Neural progenitor cell (in vitro differentiated cells): ENCODE results near the gene ECHDC1. TPM values are rescaled to one million over a fixed set of nuclear protein-coding genes. Genes with fewer than 3 reads are reported as not detected.

Experiments
- DNase-seq: peaks from one replicate; pipeline ENCODE4 v3.0.0-alpha.2; 2016; ENCODE audit warnings: low spot score
- H2AFZ ChIP-seq: fragments of 200-600 bp; sonication (generic); replicated peaks from 2 replicates; pipeline ENCODE4 v1.6.1; 2016; ENCODE audit warnings: antibody characterized with exemption
- H3F3A ChIP-seq: fragments of 200-600 bp; sonication (generic); 2 replicates; pipeline ENCODE4 v1.6.1; 2016; ENCODE audit warnings: antibody characterized with exemption, low read depth
- H3K27ac ChIP-seq: fragments of 200-600 bp; sonication (generic); 2 replicates; pipeline ENCODE4 v1.5.1; 2016; ENCODE audit warnings: mild to moderate bottlenecking
- H3K27me3 ChIP-seq: fragments of 200-600 bp; sonication (generic); 2 replicates; pipeline ENCODE4 v1.6.1; 2016; ENCODE audit warnings: mild to moderate bottlenecking, moderate library complexity
- H3K36me3 ChIP-seq: fragments of 200-600 bp; sonication (generic); 2 replicates; pipeline ENCODE4 v1.5.1; 2016
- H3K4me1 ChIP-seq: fragments of 200-600 bp; sonication (generic); 2 replicates; pipeline ENCODE4 v1.6.1; 2016; ENCODE audit warnings: mixed run types
- H3K4me2 ChIP-seq: fragments of 200-600 bp; sonication (generic); 2 replicates; pipeline ENCODE4 v1.6.1; 2016
- H3K4me3 ChIP-seq: fragments of 200-600 bp; sonication (generic); 2 replicates; pipeline ENCODE4 v1.5.1; 2016
- H3K79me2 ChIP-seq: fragments of 200-600 bp; sonication (generic); 2 replicates; pipeline ENCODE4 v1.6.1; 2016; ENCODE audit warnings: low read depth
- H3K9ac ChIP-seq: fragments of 200-600 bp; sonication (generic); 2 replicates; pipeline ENCODE4 v1.6.1; 2016
- H3K9me3 ChIP-seq: fragments of 200-600 bp; sonication (generic); 2 replicates; pipeline ENCODE4 v1.5.1; 2016; ENCODE audit warnings: low read depth
- H4K20me1 ChIP-seq: fragments of 200-600 bp; sonication (generic); 2 replicates; pipeline ENCODE4 v1.6.1; 2016; ENCODE audit warnings: low read depth
- H3K27ac Mint-ChIP-seq: 3 replicates; pipeline ENCODE4 v1.8.0; 2021; ENCODE audit warnings: mixed read lengths
- H3K27me3 Mint-ChIP-seq: 2 replicates; pipeline ENCODE4 v1.8.0; 2022; ENCODE audit warnings: low read depth, mild to moderate bottlenecking, inconsistent platforms, moderate library complexity, mixed read lengths; ENCODE audit not compliant: insufficient read depth
- H3K36me3 Mint-ChIP-seq: 3 replicates; pipeline ENCODE4 v1.8.0; 2021; ENCODE audit warnings: mixed read lengths
- H3K4me1 Mint-ChIP-seq: 3 replicates; pipeline ENCODE4 v1.8.0; 2021; ENCODE audit warnings: mixed read lengths
- H3K4me3 Mint-ChIP-seq: 3 replicates; pipeline ENCODE4 v1.8.0; 2021; ENCODE audit warnings: mild to moderate bottlenecking, moderate library complexity, mixed read lengths
- H3K9me3 Mint-ChIP-seq: 3 replicates; pipeline ENCODE4 v1.8.0; 2020; ENCODE audit warnings: mixed read lengths
- EZH2 ChIP-seq: fragments of 200-600 bp; sonication (generic); IDR thresholded peaks from 2 replicates; pipeline ENCODE4 v1.6.1; 2017; ENCODE audit warnings: antibody characterized with exemption, mild to moderate bottlenecking, moderate library complexity
- EZH2phosphoT487 ChIP-seq: fragments of 200-600 bp; sonication (generic); IDR thresholded peaks from 2 replicates; pipeline ENCODE4 v1.6.1; 2017; ENCODE audit warnings: antibody characterized with exemption
- total RNA-seq: library from RNA; depleted of rRNA; stranded (reverse); fragments of >200 nt; gene quantifications from 2 replicates; pipeline ENCODE4 v1.2.3, GENCODE V29; 2015; ENCODE audit warnings: low replicate concordance
- TF ChIP-seq, protein P1 (sequence below): fragments of 200-600 bp; sonication (generic); IDR thresholded peaks from 2 replicates; pipeline ENCODE4 v1.5.1; 2017; ENCODE audit warnings: antibody characterized with exemption, mild to moderate bottlenecking

Gene ECHDC1
- total RNA-seq, 1 donor from 2014 or later = 81.9 TPM

GRCh38 chr6:127305741-127306140, 37.7 kb downstream of the ECHDC1 start:
- H3K4me3 Mint-ChIP-seq = no peak overlapping the region
- peaks cover 6% of the 10 kb centered on the region for H3K9me3 ChIP-seq
- no peak overlapping the region for H2AFZ ChIP-seq
- peaks cover 32% of the 10 kb centered on the region for H3K79me2 ChIP-seq
- peaks cover 11% of the 10 kb centered on the region for H3K36me3 ChIP-seq
- H3F3A ChIP-seq = no peaks in the 10 kb centered on the region
- H3K4me1 ChIP-seq = no peaks in the 10 kb centered on the region
- H3K27ac Mint-ChIP-seq = no peak overlapping the region
- H3K4me3 ChIP-seq = no peak overlapping the region
- no peaks in the 10 kb centered on the region for H3K27me3 Mint-ChIP-seq
- no peak overlapping the region for H3K9ac ChIP-seq
- peaks cover 31% of the 10 kb centered on the region for H3K9me3 Mint-ChIP-seq
- H4K20me1 ChIP-seq = peaks cover 9% of the 10 kb centered on the region
- H3K36me3 Mint-ChIP-seq = peaks cover 52% of the 10 kb centered on the region
- no peak for TF ChIP-seq EZH2phosphoT487
- TF ChIP-seq, protein P1, sequence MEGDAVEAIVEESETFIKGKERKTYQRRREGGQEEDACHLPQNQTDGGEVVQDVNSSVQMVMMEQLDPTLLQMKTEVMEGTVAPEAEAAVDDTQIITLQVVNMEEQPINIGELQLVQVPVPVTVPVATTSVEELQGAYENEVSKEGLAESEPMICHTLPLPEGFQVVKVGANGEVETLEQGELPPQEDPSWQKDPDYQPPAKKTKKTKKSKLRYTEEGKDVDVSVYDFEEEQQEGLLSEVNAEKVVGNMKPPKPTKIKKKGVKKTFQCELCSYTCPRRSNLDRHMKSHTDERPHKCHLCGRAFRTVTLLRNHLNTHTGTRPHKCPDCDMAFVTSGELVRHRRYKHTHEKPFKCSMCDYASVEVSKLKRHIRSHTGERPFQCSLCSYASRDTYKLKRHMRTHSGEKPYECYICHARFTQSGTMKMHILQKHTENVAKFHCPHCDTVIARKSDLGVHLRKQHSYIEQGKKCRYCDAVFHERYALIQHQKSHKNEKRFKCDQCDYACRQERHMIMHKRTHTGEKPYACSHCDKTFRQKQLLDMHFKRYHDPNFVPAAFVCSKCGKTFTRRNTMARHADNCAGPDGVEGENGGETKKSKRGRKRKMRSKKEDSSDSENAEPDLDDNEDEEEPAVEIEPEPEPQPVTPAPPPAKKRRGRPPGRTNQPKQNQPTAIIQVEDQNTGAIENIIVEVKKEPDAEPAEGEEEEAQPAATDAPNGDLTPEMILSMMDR = no peak
- no peak for TF ChIP-seq EZH2
- no peak overlapping the region for H3K27ac ChIP-seq
- DNase-seq = no peak
- H3K4me2 ChIP-seq = no peak overlapping the region
- H3K27me3 ChIP-seq = no peaks in the 10 kb centered on the region
- no peaks in the 10 kb centered on the region for H3K4me1 Mint-ChIP-seq

- Mint-ChIP-seq H3K4me1 (no peaks in the 10 kb centered on the region), H3K27me3 (no peaks in the 10 kb centered on the region), H3K36me3 (peaks cover 37% of the 10 kb centered on the region), H3K9me3 (peaks cover 24% of the 10 kb centered on the region), H3K27ac (no peak overlapping the region), H3K4me3 (no peak overlapping the region)
- H3K4me2 ChIP-seq = no peak overlapping the region
- H3K9me3 ChIP-seq = peaks cover 4% of the 10 kb centered on the region
- no peak overlapping the region for H3K4me3 ChIP-seq
- H2AFZ ChIP-seq = no peak overlapping the region
- TF ChIP-seq EZH2 (no peak), EZH2phosphoT487 (no peak)
- TF ChIP-seq, protein P1 = no peak
- H4K20me1 ChIP-seq = peaks cover 13% of the 10 kb centered on the region
- H3K27ac ChIP-seq = peak overlapping the region; percentile 3
- no peaks in the 10 kb centered on the region for H3K27me3 ChIP-seq
- no peak for DNase-seq
- no peaks in the 10 kb centered on the region for H3F3A ChIP-seq
- H3K79me2 ChIP-seq = peaks cover 29% of the 10 kb centered on the region
- H3K9ac ChIP-seq = no peak overlapping the region
- H3K4me1 ChIP-seq = no peaks in the 10 kb centered on the region
- H3K36me3 ChIP-seq = peaks cover 5% of the 10 kb centered on the region
These were observed 39.5 kb downstream of the ECHDC1 start for GRCh38 chr6:127303917-127304316.

DNA sequence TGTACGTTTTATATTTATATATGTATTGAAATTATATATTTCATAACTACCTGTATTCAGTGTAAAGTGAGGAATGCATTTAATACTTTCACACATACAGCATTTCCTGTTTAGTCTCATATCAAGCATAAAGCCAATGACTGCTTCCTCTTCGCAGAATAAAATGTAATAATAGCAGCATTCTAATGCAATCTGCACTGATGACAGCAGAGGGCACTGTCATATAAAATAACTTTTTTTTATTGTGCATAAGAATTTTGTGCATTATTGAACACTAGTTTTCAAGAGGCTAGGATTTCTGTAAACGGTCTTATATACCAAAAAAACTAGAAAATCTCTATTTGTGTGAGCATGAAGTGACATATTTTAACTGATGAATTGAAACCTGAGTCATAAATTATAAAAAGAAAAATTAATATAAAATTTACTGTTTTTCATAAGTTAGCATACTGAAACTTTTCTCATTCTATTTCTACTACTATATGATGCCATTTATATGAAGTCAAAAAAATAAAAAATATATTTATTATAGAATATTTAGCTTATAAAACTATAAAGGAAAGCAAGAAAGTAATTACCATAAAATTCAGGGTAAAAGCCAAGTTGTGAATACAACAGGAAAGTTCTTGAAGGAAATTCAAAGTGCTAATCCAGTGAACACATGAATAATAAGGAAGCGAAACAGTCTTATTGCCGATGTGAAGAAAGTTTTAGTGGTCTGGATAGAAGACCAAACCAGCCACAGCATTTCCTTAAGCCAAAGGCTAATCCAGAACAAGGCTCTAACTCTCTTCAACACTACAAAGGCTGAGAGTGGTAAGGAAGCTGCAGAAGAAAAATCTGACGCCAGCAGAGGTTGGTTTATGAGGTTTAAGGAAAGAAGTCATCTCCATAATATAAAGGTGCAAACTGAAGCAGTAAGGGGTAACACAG, 40.4 kb downstream of the ECHDC1 start:
- Histone ChIP-seq H3K9ac (no peak overlapping the region), H4K20me1 (peaks cover 13% of the 10 kb centered on the region), H3K79me2 (peaks cover 20% of the 10 kb centered on the region), H3K9me3 (no peaks in the 10 kb centered on the region), H3F3A (peaks cover 1% of the 10 kb centered on the region), H3K36me3 (peaks cover 5% of the 10 kb centered on the region), H3K27me3 (no peaks in the 10 kb centered on the region), H3K4me2 (no peak overlapping the region), H3K27ac (no peak overlapping the region), H3K4me3 (no peak overlapping the region), H2AFZ (no peak overlapping the region), H3K4me1 (peaks cover 3% of the 10 kb centered on the region)
- peaks cover 27% of the 10 kb centered on the region for H3K36me3 Mint-ChIP-seq
- no peaks in the 10 kb centered on the region for H3K4me1 Mint-ChIP-seq
- H3K9me3 Mint-ChIP-seq = peaks cover 18% of the 10 kb centered on the region
- no peak for TF ChIP-seq EZH2
- TF ChIP-seq, protein P1 = peak; percentile 72
- TF ChIP-seq EZH2phosphoT487 = no peak
- H3K27me3 Mint-ChIP-seq = no peaks in the 10 kb centered on the region
- H3K4me3 Mint-ChIP-seq = no peak overlapping the region
- peak; percentile 25 for DNase-seq
- H3K27ac Mint-ChIP-seq = peak overlapping the region; percentile 34
